Astrocyte (in vitro differentiated cells and primary cell): ENCODE data around the gene ERMAP.

Source experiments
- CTCF ChIP-seq: IDR thresholded peaks from 2 replicates; pipeline ENCODE4 v1.5.1; 2011; ENCODE audit warnings: low read depth, mild to moderate bottlenecking, inconsistent platforms, low read length, moderate library complexity; ENCODE audit not compliant: insufficient read depth
- EZH2 ChIP-seq: IDR thresholded peaks from 2 replicates; pipeline ENCODE4 v1.6.1; 2012; ENCODE audit warnings: mild to moderate bottlenecking, low read length, inconsistent platforms; ENCODE audit not compliant: insufficient read depth

GRCh38 chr1:42797979-42798378 lies 18.9 kb upstream of the ERMAP start:
- TF ChIP-seq CTCF: no peak
- TF ChIP-seq EZH2: no peak
